Panc1 (cell line): ENCODE measurements around the gene INO80C. TPM values are rescaled to one million over a fixed set of nuclear protein-coding genes. Genes with fewer than 3 reads are reported as not detected.

Experiments
- ATAC-seq: fragments of 200-7000 bp; cut with Tn5 transposase; 2 replicates; pipeline ENCODE4 v1.9.1; 2020; ENCODE audit warnings: mild to moderate bottlenecking, moderate library complexity
- BruUV-seq: library from RNA; stranded (reverse); fragments of 400-500 nt; replicated peaks from 2 replicates; lab custom pipeline; 2021; lab: Mats Ljungman, UMichigan
- CTCF ChIA-PET: fragments of 300-600 bp; sonication (Branson Sonifier 250); formaldehyde crosslinking; loops from one replicate; lab custom pipeline; 2022; ENCODE audit warnings: antibody characterized with exemption; lab: Charles Lee
- POLR2A ChIA-PET: fragments of 300-600 bp; sonication (Branson Sonifier 250); formaldehyde crosslinking; loops from one replicate; lab custom pipeline; 2022; ENCODE audit warnings: antibody characterized with exemption; lab: Charles Lee
- DNase-seq: peaks from one replicate; pipeline ENCODE4 v3.0.0-alpha.2; 2010; ENCODE audit warnings: low read depth, low spot score
- H3K27ac ChIP-seq: 2 replicates; pipeline ENCODE4 v1.5.1; 2011; ENCODE audit warnings: mild to moderate bottlenecking, low read length, inconsistent platforms
- H3K27me3 ChIP-seq: fragments of 200-500 bp; sonication (Bioruptor generic); 2 replicates; pipeline ENCODE4 v1.6.0; 2014; ENCODE audit warnings: low read length, inconsistent platforms; ENCODE audit not compliant: control insufficient read depth, insufficient read depth
- H3K36me3 ChIP-seq: fragments of 200-500 bp; sonication (Bioruptor generic); 2 replicates; pipeline ENCODE4 v1.5.1; 2014; ENCODE audit warnings: inconsistent platforms, mild to moderate bottlenecking, low read length, moderate library complexity; ENCODE audit not compliant: control insufficient read depth, insufficient read depth
- H3K4me1 ChIP-seq: 2 replicates; pipeline ENCODE4 v1.5.1; 2011; ENCODE audit warnings: inconsistent platforms, mild to moderate bottlenecking, low read length, moderate library complexity; ENCODE audit not compliant: control insufficient read depth, insufficient read depth
- H3K4me3 ChIP-seq, 2 experiments: 2 replicates each; pipeline ENCODE4 v1.5.1; 2011 to 2012; ENCODE audit warnings: low read depth in 2 of 2, low read length in 2 of 2, mild to moderate bottlenecking in 2 of 2, inconsistent platforms in 1 of 2, moderate library complexity in 1 of 2
- H3K9me3 ChIP-seq: fragments of 200-500 bp; sonication (Bioruptor generic); 2 replicates; pipeline ENCODE4 v1.5.1; 2014; ENCODE audit warnings: low read depth, mild to moderate bottlenecking, inconsistent platforms, low read length, moderate library complexity; ENCODE audit not compliant: control insufficient read depth, insufficient read depth
- CTCF ChIP-seq: fragments of 450-650 bp; IDR thresholded peaks from 2 replicates; pipeline ENCODE4 v1.5.1; 2017; ENCODE audit warnings: mild to moderate bottlenecking
- POLR2AphosphoS5 ChIP-seq: IDR thresholded peaks from 2 replicates; pipeline ENCODE4 v1.6.1; 2012; ENCODE audit warnings: mild to moderate bottlenecking, low read depth, low read length, moderate library complexity
- REST ChIP-seq, 2 experiments: IDR thresholded peaks; 2 replicates each; pipeline ENCODE4 v1.6.1; 2011 to 2012; ENCODE audit warnings: low read depth in 2 of 2, control low read depth in 1 of 2, low read length in 1 of 2, mild to moderate bottlenecking in 1 of 2, moderate library complexity in 1 of 2; ENCODE audit not compliant: insufficient read depth in 1 of 2
- SIN3A ChIP-seq: IDR thresholded peaks from 2 replicates; pipeline ENCODE4 v1.6.1; 2012; ENCODE audit warnings: low read depth, mild to moderate bottlenecking, low read length, moderate library complexity, borderline replicate concordance; ENCODE audit not compliant: insufficient read depth
- TCF7L2 ChIP-seq: IDR thresholded peaks from 2 replicates; pipeline ENCODE4 v1.6.1; 2011; ENCODE audit warnings: mild to moderate bottlenecking, low read depth, low read length, inconsistent platforms
- in situ Hi-C: cut with HindIII; loops from 2 replicates; pipeline ENCODE4 v1.10.0; 2016; ENCODE audit warnings: low sequenced_read_pairs, low pct_unique_long_range_greater_than_20kb
- intact Hi-C: fragments of 100-400 bp; cut with micrococcal nuclease; formaldehyde crosslinking; loops from one replicate; pipeline ENCODE4 v1.10.0; 2022; ENCODE audit not compliant: unreplicated experiment
- total RNA-seq: library from RNA; stranded (reverse); gene quantifications from one replicate; pipeline ENCODE4 v1.2.1, GENCODE V29; 2021; ENCODE audit not compliant: unreplicated experiment

Gene INO80C
- total RNA-seq, 1 experiment from 2014 or later: 25.8 TPM

- ChIA-PET CTCF (no interaction called here), POLR2A (no interaction called here)
- ATAC-seq (no peak), DNase-seq (no peak)
- in situ Hi-C loops (no loop called here), intact Hi-C loops (no loop called here)
- H3K4me1 ChIP-seq: peaks cover 47% of the 10 kb centered on the region
- H3K36me3 ChIP-seq: no peaks in the 10 kb centered on the region
- BruUV-seq: no TSS peak
- TF ChIP-seq TCF7L2 (no peak), CTCF (no peak), REST (IDR thresholded peaks at IDR 0.05; ENCODE audit: insufficient read depth in 1 of 2, low read depth in 2 of 2, low read length in 1 of 2) (no peak), POLR2AphosphoS5 (no peak), SIN3A (no peak)
- no peaks in the 10 kb centered on the region for H3K27me3 ChIP-seq
- H3K4me3 ChIP-seq: no peak overlapping the region
- peak overlapping the region; percentile 95 for H3K27ac ChIP-seq
- no peaks in the 10 kb centered on the region for H3K9me3 ChIP-seq
Observed at GRCh38 chr18:35457140-35457704, 40.5 kb downstream of the INO80C start.

GRCh38 chr18:35455926-35456763 lies 41.6 kb downstream of the INO80C start:
- Histone ChIP-seq H3K4me3 (no peak overlapping the region), H3K9me3 (no peaks in the 10 kb centered on the region), H3K27ac (peak overlapping the region; percentile 95), H3K4me1 (peaks cover 36% of the 10 kb centered on the region), H3K27me3 (no peaks in the 10 kb centered on the region), H3K36me3 (no peaks in the 10 kb centered on the region)
- no TSS peak for BruUV-seq
- ATAC-seq (no peak), DNase-seq (no peak)
- TF ChIP-seq CTCF (no peak), POLR2AphosphoS5 (no peak), SIN3A (no peak), REST (IDR thresholded peaks at IDR 0.05; ENCODE audit: insufficient read depth in 1 of 2, low read depth in 2 of 2, low read length in 1 of 2) (no peak), TCF7L2 (no peak)
- intact Hi-C loops (no loop called here), in situ Hi-C loops (no loop called here)
- POLR2A ChIA-PET: no interaction called here
- CTCF ChIA-PET: no interaction called here
